Measurements from ENCODE around the gene TSPAN33. TPM values are rescaled to one million over a fixed set of nuclear protein-coding genes. Genes with fewer than 3 reads are reported as not detected.

TSPAN33 gene
- total and polyA plus RNA-seq, 10 of the 15 experiments (the other 5 are each of a cell fraction or from before 2014, with no cell fraction given), result 12.0 to 123 (median 86.3) TPM

DNA sequence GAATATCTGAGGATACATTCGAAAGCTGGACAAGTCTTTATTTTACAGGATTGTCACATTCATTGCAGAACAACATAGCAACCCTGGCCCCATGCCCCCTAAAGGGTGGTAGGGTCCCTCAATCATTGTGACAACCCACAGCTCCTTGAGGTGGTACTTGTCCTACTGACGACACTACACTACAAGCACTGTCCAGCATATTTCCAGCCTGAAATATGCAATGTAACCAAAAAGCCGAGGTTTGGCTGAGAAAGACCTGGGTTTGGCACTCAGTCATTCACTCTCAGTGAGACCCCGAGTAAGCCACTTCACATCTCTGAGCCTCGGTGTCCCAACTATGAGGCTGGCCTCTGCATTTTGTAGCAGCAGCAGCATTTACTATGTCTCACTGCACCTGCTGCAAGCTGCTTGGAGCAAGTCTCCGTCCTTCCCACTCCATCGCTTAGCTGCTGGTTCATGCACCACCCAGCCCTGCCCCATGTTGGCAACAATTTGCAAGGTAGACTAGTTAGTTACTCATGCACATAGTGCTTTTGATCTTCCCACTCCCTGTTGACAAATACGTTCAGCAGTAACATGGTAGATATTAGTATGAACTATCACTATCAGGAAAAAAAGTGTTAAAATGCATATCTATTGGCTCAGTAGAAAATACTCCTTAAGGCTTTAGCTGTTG is 46.0 kb upstream of the TSPAN33 start:
- H3K27ac ChIP-seq (ENCODE audit: control insufficient read depth, insufficient read depth), result no peak overlapping the region
- FAIRE-seq (no peak), DNase-seq (ENCODE audit: low read depth, low spot score) (no peak), ATAC-seq (no peak)
- no peaks in the 10 kb centered on the region for H3K36me3 ChIP-seq (ENCODE audit: control insufficient read depth in 2 of 2, insufficient read depth in 2 of 2, low read length in 1 of 2)
- CTCF ChIA-PET, result interaction anchor here (0.7 to 4.8 kb wide), 13 partner anchors 11 to 355 kb away, joined by 3 to 34 read pairs (median 4); partner anchors contain the start of gene TSPAN33
- POLR2A ChIA-PET, result interaction anchor here (0.9 to 1.7 kb wide), 3 partner anchors 12 to 61 kb away, joined by 3 to 4 read pairs (median 4); no protein-coding TSS in a partner anchor
- H3K27me3 ChIP-seq (replicated peaks in 1 of 2; ENCODE audit: control insufficient read depth in 2 of 2, insufficient read depth in 2 of 2, low read length in 1 of 2), result no peaks in the 10 kb centered on the region
- H3K4me1 ChIP-seq (ENCODE audit: control insufficient read depth, insufficient read depth, low read length), result peaks cover 36% of the 10 kb centered on the region
- no peaks in the 10 kb centered on the region for H3K79me2 ChIP-seq (ENCODE audit: control insufficient read depth, insufficient read depth, low read length)
- TF ChIP-seq TAF1 (IDR thresholded peaks at IDR 0.05; ENCODE audit: borderline replicate concordance, low read depth, low read length), result no peak
- TF ChIP-seq TCF7 (IDR thresholded peaks at IDR 0.05; ENCODE audit: borderline replicate concordance), result peak; percentile 68
- no peak for TF ChIP-seq JUND (IDR thresholded peaks at IDR 0.05; ENCODE audit: low read depth, low read length)
- TF ChIP-seq, protein P1, sequence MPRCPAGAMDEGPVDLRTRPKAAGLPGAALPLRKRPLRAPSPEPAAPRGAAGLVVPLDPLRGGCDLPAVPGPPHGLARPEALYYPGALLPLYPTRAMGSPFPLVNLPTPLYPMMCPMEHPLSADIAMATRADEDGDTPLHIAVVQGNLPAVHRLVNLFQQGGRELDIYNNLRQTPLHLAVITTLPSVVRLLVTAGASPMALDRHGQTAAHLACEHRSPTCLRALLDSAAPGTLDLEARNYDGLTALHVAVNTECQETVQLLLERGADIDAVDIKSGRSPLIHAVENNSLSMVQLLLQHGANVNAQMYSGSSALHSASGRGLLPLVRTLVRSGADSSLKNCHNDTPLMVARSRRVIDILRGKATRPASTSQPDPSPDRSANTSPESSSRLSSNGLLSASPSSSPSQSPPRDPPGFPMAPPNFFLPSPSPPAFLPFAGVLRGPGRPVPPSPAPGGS (IDR thresholded peaks at IDR 0.05; ENCODE audit: borderline replicate concordance, insufficient read depth, low read depth, low read length, poor library complexity, severe bottlenecking), result peak; percentile 40
- TF ChIP-seq, protein P2, sequence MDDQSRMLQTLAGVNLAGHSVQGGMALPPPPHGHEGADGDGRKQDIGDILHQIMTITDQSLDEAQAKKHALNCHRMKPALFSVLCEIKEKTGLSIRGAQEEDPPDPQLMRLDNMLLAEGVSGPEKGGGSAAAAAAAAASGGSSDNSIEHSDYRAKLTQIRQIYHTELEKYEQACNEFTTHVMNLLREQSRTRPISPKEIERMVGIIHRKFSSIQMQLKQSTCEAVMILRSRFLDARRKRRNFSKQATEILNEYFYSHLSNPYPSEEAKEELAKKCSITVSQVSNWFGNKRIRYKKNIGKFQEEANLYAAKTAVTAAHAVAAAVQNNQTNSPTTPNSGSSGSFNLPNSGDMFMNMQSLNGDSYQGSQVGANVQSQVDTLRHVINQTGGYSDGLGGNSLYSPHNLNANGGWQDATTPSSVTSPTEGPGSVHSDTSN (IDR thresholded peaks at IDR 0.05; ENCODE audit: insufficient replicate concordance, low read depth, low read length), result no peak
- TF ChIP-seq LARP7 (IDR thresholded peaks at IDR 0.05), result no peak
- TF ChIP-seq, protein P3, sequence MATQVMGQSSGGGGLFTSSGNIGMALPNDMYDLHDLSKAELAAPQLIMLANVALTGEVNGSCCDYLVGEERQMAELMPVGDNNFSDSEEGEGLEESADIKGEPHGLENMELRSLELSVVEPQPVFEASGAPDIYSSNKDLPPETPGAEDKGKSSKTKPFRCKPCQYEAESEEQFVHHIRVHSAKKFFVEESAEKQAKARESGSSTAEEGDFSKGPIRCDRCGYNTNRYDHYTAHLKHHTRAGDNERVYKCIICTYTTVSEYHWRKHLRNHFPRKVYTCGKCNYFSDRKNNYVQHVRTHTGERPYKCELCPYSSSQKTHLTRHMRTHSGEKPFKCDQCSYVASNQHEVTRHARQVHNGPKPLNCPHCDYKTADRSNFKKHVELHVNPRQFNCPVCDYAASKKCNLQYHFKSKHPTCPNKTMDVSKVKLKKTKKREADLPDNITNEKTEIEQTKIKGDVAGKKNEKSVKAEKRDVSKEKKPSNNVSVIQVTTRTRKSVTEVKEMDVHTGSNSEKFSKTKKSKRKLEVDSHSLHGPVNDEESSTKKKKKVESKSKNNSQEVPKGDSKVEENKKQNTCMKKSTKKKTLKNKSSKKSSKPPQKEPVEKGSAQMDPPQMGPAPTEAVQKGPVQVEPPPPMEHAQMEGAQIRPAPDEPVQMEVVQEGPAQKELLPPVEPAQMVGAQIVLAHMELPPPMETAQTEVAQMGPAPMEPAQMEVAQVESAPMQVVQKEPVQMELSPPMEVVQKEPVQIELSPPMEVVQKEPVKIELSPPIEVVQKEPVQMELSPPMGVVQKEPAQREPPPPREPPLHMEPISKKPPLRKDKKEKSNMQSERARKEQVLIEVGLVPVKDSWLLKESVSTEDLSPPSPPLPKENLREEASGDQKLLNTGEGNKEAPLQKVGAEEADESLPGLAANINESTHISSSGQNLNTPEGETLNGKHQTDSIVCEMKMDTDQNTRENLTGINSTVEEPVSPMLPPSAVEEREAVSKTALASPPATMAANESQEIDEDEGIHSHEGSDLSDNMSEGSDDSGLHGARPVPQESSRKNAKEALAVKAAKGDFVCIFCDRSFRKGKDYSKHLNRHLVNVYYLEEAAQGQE (IDR thresholded peaks at IDR 0.05; ENCODE audit: low read depth, low read length), result peak; percentile 56; the same call in 1 of the 2 replicates
- H3K4me3 ChIP-seq, result no peak overlapping the region
- H3K4me2 ChIP-seq (ENCODE audit: control insufficient read depth, insufficient read depth), result no peak overlapping the region
- in situ Hi-C loops (cut with MboI) (no loop called here), intact Hi-C loops (cut with micrococcal nuclease; ENCODE audit: unreplicated experiment) (no loop called here)
- RAD21 ChIA-PET (ENCODE audit: unreplicated experiment), result interaction anchor here (1.6 to 1.8 kb wide), 2 partner anchors 24 to 65 kb away, joined by 4 to 10 read pairs; no protein-coding TSS in a partner anchor
- H4K20me1 ChIP-seq (ENCODE audit: control insufficient read depth, insufficient read depth), result no peaks in the 10 kb centered on the region
- no peak overlapping the region for H2AFZ ChIP-seq (ENCODE audit: control insufficient read depth, low read depth, low read length)
- H3K9ac ChIP-seq (ENCODE audit: control insufficient read depth, insufficient read depth, low read length), result no peak overlapping the region
- BruUV-seq (replicated peaks), result no TSS peak
- 41% methylated on average over 8 of the region's 8 CpGs for WGBS (ENCODE audit: insufficient coverage, insufficient replicate concordance, low lambda C conversion rate, missing lambda C conversion rate)
- SMC1A ChIA-PET (ENCODE audit: uncharacterized antibody, unreplicated experiment), result interaction anchor here (0.9 to 2.0 kb wide), 7 partner anchors 9 to 111 kb away, joined by 3 to 6 read pairs (median 5); no protein-coding TSS in a partner anchor
- no peaks in the 10 kb centered on the region; the same call in 1 of the 3 replicates for H3K9me3 ChIP-seq (replicated peaks; ENCODE audit: control insufficient read depth, insufficient read depth, low read length)

Data from GM12878 (cell line).